Kidney epithelial cell (primary cell): ENCODE data around the gene CSNK1G3. TPM values are rescaled to one million over a fixed set of nuclear protein-coding genes. Genes with fewer than 3 reads are reported as not detected.
"Not testable (repeated sequence)": the region's sequence is repeated elsewhere in the genome, so short reads cannot be mapped to it uniquely, and the experiment has no call there.

Experiments used
- DNase-seq: peaks from one replicate; pipeline ENCODE4 v3.0.0-alpha.2; 2010; ENCODE audit warnings: low read depth
- H3K27me3 ChIP-seq: 2 replicates; pipeline ENCODE4 v1.6.0; 2011; ENCODE audit warnings: low read length; ENCODE audit not compliant: control insufficient read depth, insufficient read depth
- H3K36me3 ChIP-seq: 2 replicates; pipeline ENCODE4 v1.5.1; 2011; ENCODE audit warnings: low read length; ENCODE audit not compliant: control insufficient read depth, insufficient read depth
- H3K4me3 ChIP-seq: 2 replicates; pipeline ENCODE4 v1.5.1; 2011; ENCODE audit warnings: low read depth, mild to moderate bottlenecking, control low read depth, low read length
- total RNA-seq: library from RNA; depleted of rRNA; stranded (reverse); fragments of >200 nt; gene quantifications from 2 replicates; pipeline ENCODE4 v1.2.3, GENCODE V29; 2015
- TF ChIP-seq, protein P1 (sequence below): IDR thresholded peaks from 2 replicates; pipeline ENCODE4 v1.5.1; 2011; ENCODE audit warnings: mild to moderate bottlenecking, moderate library complexity, low read length, control low read depth, inconsistent platforms; ENCODE audit not compliant: insufficient read depth, poor library complexity, severe bottlenecking

The CSNK1G3 gene
- total RNA-seq, 1 donor from 2014 or later = 65.9 TPM

DNA sequence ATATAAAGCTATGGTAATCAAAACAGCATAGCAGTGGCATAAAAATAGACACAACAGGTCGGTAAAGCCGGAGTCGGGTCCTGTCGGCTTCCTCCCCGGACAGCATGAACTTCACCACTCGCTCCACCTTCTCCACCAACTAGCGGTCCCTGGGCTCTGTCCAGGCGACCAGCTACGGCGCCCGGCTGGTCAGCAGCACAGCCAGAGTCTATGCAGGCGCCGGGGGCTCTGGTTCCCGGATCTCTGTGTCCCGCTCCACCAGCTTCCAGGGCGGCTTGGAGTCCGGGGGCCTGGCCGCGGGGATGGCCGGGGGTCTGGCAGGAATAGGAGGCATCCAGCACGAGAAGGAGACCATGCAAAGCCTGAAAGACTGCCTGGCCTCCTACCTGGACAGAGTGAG is 124.0 kb downstream of the CSNK1G3 start:
- Histone ChIP-seq H3K36me3 (no peaks in the 10 kb centered on the region), H3K4me3 (no peak overlapping the region), H3K27me3 (no peaks in the 10 kb centered on the region)
- DNase-seq = no peak
- TF ChIP-seq, protein P1, sequence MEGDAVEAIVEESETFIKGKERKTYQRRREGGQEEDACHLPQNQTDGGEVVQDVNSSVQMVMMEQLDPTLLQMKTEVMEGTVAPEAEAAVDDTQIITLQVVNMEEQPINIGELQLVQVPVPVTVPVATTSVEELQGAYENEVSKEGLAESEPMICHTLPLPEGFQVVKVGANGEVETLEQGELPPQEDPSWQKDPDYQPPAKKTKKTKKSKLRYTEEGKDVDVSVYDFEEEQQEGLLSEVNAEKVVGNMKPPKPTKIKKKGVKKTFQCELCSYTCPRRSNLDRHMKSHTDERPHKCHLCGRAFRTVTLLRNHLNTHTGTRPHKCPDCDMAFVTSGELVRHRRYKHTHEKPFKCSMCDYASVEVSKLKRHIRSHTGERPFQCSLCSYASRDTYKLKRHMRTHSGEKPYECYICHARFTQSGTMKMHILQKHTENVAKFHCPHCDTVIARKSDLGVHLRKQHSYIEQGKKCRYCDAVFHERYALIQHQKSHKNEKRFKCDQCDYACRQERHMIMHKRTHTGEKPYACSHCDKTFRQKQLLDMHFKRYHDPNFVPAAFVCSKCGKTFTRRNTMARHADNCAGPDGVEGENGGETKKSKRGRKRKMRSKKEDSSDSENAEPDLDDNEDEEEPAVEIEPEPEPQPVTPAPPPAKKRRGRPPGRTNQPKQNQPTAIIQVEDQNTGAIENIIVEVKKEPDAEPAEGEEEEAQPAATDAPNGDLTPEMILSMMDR = no peak

DNA sequence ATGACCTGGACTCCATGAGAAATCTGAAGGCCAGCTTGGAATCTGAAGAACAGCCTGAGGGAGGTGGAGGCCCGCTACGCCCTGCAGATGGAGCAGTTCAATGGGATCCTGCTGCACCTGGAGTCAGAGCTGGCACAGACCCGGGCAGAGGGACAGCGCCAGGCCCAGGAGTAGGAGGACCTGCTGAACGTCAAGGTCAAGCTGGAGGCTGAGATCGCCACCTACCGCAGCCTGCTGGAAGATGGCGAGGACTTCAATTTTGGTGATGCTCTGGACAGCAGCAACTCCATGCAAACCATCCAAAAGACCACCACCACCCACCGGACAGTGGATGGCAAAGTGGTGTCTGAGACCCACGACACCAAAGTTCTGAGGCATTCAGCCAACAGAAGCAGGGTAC is 125.1 kb downstream of the CSNK1G3 start:
- not testable (repeated sequence) for H3K36me3 ChIP-seq, H3K4me3 ChIP-seq, H3K27me3 ChIP-seq, DNase-seq

DNA sequence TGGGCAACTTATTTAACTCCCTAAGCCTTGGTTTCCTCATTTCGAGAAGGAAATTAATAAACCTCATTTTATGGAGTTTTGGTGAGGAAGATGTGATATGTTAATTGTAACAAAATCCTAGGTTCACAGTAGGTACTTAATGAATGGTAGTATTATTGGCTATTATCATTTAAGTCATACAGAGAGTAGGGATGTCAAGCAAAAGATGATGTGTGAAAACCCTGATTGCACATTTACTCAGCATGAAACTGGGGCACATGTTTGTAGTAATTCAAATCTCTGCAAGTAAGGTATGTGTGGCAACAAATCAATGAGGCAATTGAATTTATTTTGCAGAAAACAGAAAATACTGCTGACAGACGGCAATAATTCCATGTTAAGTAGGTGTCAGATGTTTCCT is 127.3 kb downstream of the CSNK1G3 start:
- H3K27me3 ChIP-seq = no peaks in the 10 kb centered on the region
- TF ChIP-seq, protein P1 = no peak
- no peak for DNase-seq
- H3K36me3 ChIP-seq = no peaks in the 10 kb centered on the region
- no peak overlapping the region for H3K4me3 ChIP-seq

DNA sequence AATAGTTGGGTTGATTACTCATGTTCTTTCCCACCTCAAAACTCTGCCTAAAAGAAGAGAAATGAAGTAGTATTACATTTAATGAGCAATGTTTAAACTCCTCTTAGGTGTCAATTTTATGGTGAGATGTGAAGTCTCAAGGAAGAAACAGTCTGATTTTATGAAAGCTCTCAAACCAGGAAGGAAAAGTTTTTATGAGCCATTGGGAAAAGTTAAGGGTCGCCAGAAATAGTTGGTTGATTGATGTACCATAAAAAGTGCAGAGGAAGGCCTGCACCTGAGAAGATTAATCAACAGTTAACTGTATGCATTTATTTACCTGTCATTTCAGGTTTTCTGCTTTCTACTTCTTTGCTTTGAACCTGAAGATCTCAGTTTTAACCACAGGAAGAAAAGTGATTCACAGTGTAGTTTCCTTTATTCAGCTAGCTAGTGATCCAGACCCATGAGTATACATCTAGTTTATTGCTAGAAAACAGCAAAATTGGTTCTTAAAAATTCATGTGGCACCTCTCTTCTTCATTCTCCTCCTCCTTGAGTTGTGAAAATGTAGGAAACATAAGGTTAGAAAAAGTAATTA is 133.1 kb downstream of the CSNK1G3 start:
- no peak for DNase-seq
- TF ChIP-seq, protein P1 = no peak
- Histone ChIP-seq H3K36me3 (no peaks in the 10 kb centered on the region), H3K27me3 (no peaks in the 10 kb centered on the region), H3K4me3 (no peak overlapping the region)

DNA sequence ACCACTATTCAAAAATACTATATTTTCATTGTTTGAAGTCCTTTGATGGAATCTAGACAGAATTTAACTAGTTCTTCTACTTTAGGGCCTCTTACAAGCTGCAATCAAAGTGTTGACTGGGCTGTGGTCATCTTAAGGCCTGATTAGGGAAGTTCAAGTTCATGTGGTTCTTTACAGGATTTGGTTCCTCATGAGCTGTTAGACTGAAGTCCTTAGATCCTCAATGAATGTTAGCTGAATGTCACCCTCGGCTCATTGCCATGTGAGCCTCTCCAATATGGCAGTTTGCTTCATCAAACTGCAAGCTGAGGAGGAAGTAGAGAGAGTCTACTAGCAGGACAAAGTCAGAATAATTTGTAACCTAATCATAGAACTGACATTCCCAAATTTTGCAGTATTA is 135.1 kb downstream of the CSNK1G3 start:
- DNase-seq = no peak
- Histone ChIP-seq H3K4me3 (no peak overlapping the region), H3K36me3 (no peaks in the 10 kb centered on the region), H3K27me3 (no peaks in the 10 kb centered on the region)
- TF ChIP-seq, protein P1 = no peak

DNA sequence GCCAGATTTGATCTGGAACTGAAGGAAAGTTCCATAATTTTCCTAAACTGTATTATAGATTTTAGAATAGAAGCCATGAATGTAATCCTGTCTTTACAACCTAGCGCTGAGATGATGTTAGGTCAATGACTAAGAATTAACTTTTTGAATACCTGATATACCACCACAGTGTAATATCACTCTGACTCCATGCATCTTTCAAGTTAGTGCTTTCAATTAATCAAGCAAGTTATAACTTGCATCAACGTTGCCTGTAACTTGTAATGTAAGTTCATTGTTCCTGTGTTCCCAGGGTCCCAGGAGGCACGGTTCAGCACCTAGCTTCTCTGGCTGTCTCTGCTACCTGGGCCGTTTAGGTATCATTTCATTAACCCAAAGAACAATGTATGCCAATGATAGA is 139.3 kb downstream of the CSNK1G3 start:
- DNase-seq = no peak
- TF ChIP-seq, protein P1 = no peak
- no peaks in the 10 kb centered on the region for H3K36me3 ChIP-seq
- no peaks in the 10 kb centered on the region for H3K27me3 ChIP-seq
- H3K4me3 ChIP-seq = no peak overlapping the region

DNA sequence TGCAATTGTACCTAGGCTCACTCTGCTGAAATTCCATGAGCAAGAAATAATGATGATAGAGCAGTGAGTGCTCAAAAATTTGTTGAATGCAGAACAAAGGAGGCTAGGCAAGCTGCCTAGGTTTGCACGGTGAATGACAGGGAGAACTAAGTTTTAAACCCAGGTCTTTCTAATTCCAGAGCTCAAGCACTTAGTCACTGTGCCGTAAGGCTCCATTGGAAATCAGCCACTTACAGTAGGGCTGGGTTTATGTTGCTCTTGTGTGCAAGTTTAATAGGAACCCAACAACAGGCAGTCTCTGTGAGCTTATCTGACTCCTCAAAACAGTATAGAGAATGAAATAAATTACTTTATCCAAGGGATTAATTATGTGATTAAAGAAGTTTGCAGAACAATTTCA is 147.0 kb downstream of the CSNK1G3 start:
- Histone ChIP-seq H3K4me3 (no peak overlapping the region), H3K36me3 (no peaks in the 10 kb centered on the region), H3K27me3 (no peaks in the 10 kb centered on the region)
- no peak for DNase-seq
- TF ChIP-seq, protein P1 = no peak
